A549 (cell line): ENCODE data around the gene DNAJC30. TPM values are rescaled to one million over a fixed set of nuclear protein-coding genes. Genes with fewer than 3 reads are reported as not detected.

ENCODE experiments used
- ATAC-seq, 2 experiments: fragments of 200-7000 bp in 1 of 2; fragments of >200 bp in 1 of 2; cut with Nextera tagmentation in 1 of 2; cut with Tn5 transposase in 1 of 2; 3 replicates each; pipeline versions ENCODE4 v1.8.0 to v1.9.1; 2018 to 2020; ENCODE audit warnings: mild to moderate bottlenecking in 1 of 2, moderate library complexity in 1 of 2
- CTCF ChIA-PET: fragments of 300-600 bp; sonication (Branson Sonifier 250); formaldehyde crosslinking; extraction: SDS; loops from one replicate; lab custom pipeline; 2021; ENCODE audit warnings: antibody characterized with exemption, inconsistent platforms; lab: Yijun Ruan, JAX
- POLR2A ChIA-PET: fragments of 350-600 bp; formaldehyde crosslinking; extraction: SDS; loops from one replicate; lab custom pipeline; 2021; ENCODE audit warnings: antibody characterized with exemption, inconsistent platforms; lab: Yijun Ruan, JAX
- DNase-seq, 2 experiments: peaks; one replicate each; pipeline versions ENCODE4 v3.0.0 to v3.0.0-alpha.2; 2011 to 2016; ENCODE audit warnings: low read depth in 1 of 2, low spot score in 1 of 2
- FAIRE-seq: peaks from 2 replicates; lab custom pipeline; 2011; peaks lifted over from hg19 to GRCh38; lab: Jason Lieb, UNC
- H3K27ac ChIP-seq, 2 experiments: fragments of >200 bp; sonication (Bioruptor Twin); formaldehyde crosslinking; 3 replicates each; pipeline ENCODE4 v1.5.1; 2016 to 2017
- H3K4me1 ChIP-seq: fragments of >200 bp; sonication (Bioruptor Twin); formaldehyde crosslinking; 3 replicates; pipeline ENCODE4 v1.6.1; 2016
- H3K4me2 ChIP-seq: fragments of >200 bp; sonication (Bioruptor Twin); formaldehyde crosslinking; 3 replicates; pipeline ENCODE4 v1.6.1; 2016
- H3K4me3 ChIP-seq: fragments of >200 bp; sonication (Bioruptor Twin); formaldehyde crosslinking; 3 replicates; pipeline ENCODE4 v1.5.1; 2016
- H3K9me3 ChIP-seq: fragments of >200 bp; sonication (Bioruptor Twin); formaldehyde crosslinking; 3 replicates; pipeline ENCODE4 v1.6.1; 2016
- BHLHE40 ChIP-seq: IDR thresholded peaks from 2 replicates; pipeline ENCODE4 v1.6.1; 2012; ENCODE audit warnings: low read depth, low read length, inconsistent platforms
- CBX2 ChIP-seq: fragments of 200-600 bp; sonication (generic); IDR thresholded peaks from 2 replicates; pipeline ENCODE4 v1.6.1; 2016; ENCODE audit warnings: low read depth, mild to moderate bottlenecking, borderline replicate concordance
- CBX8 ChIP-seq: fragments of 200-600 bp; sonication (generic); IDR thresholded peaks from 2 replicates; pipeline ENCODE4 v1.6.1; 2016
- FOXS1 ChIP-seq: fragments of 250-450 bp; sonication (Bioruptor Pico); IDR thresholded peaks from 2 replicates; pipeline ENCODE4 v1.5.0; 2020; ENCODE audit warnings: mild to moderate bottlenecking, moderate library complexity
- HDAC2 ChIP-seq: fragments of 200-600 bp; sonication (generic); IDR thresholded peaks from 2 replicates; pipeline ENCODE4 v1.6.1; 2016
- HOXA7 ChIP-seq: fragments of 250-450 bp; sonication (Bioruptor Pico); IDR thresholded peaks from 2 replicates; pipeline ENCODE4 v1.5.0; 2020; ENCODE audit warnings: mild to moderate bottlenecking, moderate library complexity
- HOXB13 ChIP-seq: fragments of 250-450 bp; sonication (Bioruptor Pico); IDR thresholded peaks from 2 replicates; pipeline ENCODE4 v1.5.0; 2020; ENCODE audit warnings: low read depth, mild to moderate bottlenecking, moderate library complexity
- JUNB ChIP-seq: fragments of >200 bp; sonication (Bioruptor Twin); formaldehyde crosslinking; IDR thresholded peaks from 2 replicates; pipeline ENCODE4 v1.6.1; 2016
- KDM1A ChIP-seq: fragments of 200-600 bp; sonication (generic); IDR thresholded peaks from 2 replicates; pipeline ENCODE4 v1.6.1; 2016; ENCODE audit warnings: low read depth, mild to moderate bottlenecking
- KDM5A ChIP-seq: fragments of 200-600 bp; sonication (generic); IDR thresholded peaks from 2 replicates; pipeline ENCODE4 v1.6.1; 2016; ENCODE audit warnings: antibody characterized with exemption, mild to moderate bottlenecking
- MAZ ChIP-seq: fragments of 150-350 bp; IDR thresholded peaks from 2 replicates; pipeline ENCODE4 v1.6.1; 2014; ENCODE audit warnings: antibody characterized with exemption, low read depth, low read length, borderline replicate concordance
- MYC ChIP-seq: IDR thresholded peaks from 2 replicates; pipeline ENCODE4 v1.6.1; 2012; ENCODE audit warnings: mild to moderate bottlenecking, inconsistent platforms, low read length, improper control_type of control experiment, borderline replicate concordance
- NPAS2 ChIP-seq: fragments of 250-450 bp; sonication (Bioruptor Pico); IDR thresholded peaks from 2 replicates; pipeline ENCODE4 v1.8.0; 2022; ENCODE audit warnings: mild to moderate bottlenecking, moderate library complexity, borderline replicate concordance
- PHF8 ChIP-seq: fragments of 200-600 bp; sonication (generic); IDR thresholded peaks from 2 replicates; pipeline ENCODE4 v1.6.1; 2016; ENCODE audit warnings: low read depth, mild to moderate bottlenecking, antibody characterized with exemption, moderate library complexity, borderline replicate concordance
- RAD21 ChIP-seq, 2 experiments: fragments of >200 bp in 1 of 2; sonication (Bioruptor Twin) in 1 of 2; formaldehyde crosslinking in 1 of 2; IDR thresholded peaks in 1 of 2; conservative IDR thresholded peaks in 1 of 2; 2 replicates in 1 of 2; 3 replicates in 1 of 2; pipeline ENCODE4 v1.6.1; 2012 to 2018; ENCODE audit warnings: inconsistent platforms in 1 of 2
- RARB ChIP-seq: fragments of 250-450 bp; sonication (Bioruptor Pico); IDR thresholded peaks from 2 replicates; pipeline ENCODE4 v1.8.0; 2021; ENCODE audit warnings: mild to moderate bottlenecking, moderate library complexity
- RCOR1 ChIP-seq: fragments of 150-350 bp; IDR thresholded peaks from 2 replicates; pipeline ENCODE4 v1.6.1; 2014; ENCODE audit warnings: antibody characterized with exemption, low read length, low read depth
- RFX5 ChIP-seq: fragments of 450-650 bp; IDR thresholded peaks from 2 replicates; pipeline ENCODE4 v1.7.1; 2014; ENCODE audit warnings: antibody characterized with exemption, mild to moderate bottlenecking, moderate library complexity
- RNF2 ChIP-seq: fragments of 200-600 bp; sonication (generic); IDR thresholded peaks from 2 replicates; pipeline ENCODE4 v1.6.1; 2016; ENCODE audit warnings: low read depth, mild to moderate bottlenecking, antibody characterized with exemption, moderate library complexity, borderline replicate concordance
- SMC3 ChIP-seq: fragments of >200 bp; sonication (Bioruptor Twin); formaldehyde crosslinking; IDR thresholded peaks from 3 replicates; pipeline ENCODE4 v1.6.1; 2018; ENCODE audit warnings: inconsistent platforms
- SREBF2 ChIP-seq: fragments of 450-650 bp; IDR thresholded peaks from 2 replicates; pipeline ENCODE4 v1.6.1; 2014; ENCODE audit warnings: mild to moderate bottlenecking, moderate library complexity
- TFCP2L1 ChIP-seq: fragments of 250-450 bp; sonication (Bioruptor Pico); IDR thresholded peaks from 2 replicates; pipeline ENCODE4 v1.5.0; 2021; ENCODE audit warnings: mild to moderate bottlenecking
- ZFP36 ChIP-seq: fragments of 450-650 bp; IDR thresholded peaks from 2 replicates; pipeline ENCODE4 v1.6.1; 2014; ENCODE audit warnings: borderline replicate concordance; ENCODE audit not compliant: partially characterized antibody
- WGBS: methylation state at CpG from one replicate; pipeline ENCODE4 v1.1.6; 2017; ENCODE audit errors: missing lambda C conversion rate; 5-methylcytosine and 5-hydroxymethylcytosine counted together
- polyA plus RNA-seq, 4 experiments: library from polyadenylated mRNA; depleted of rRNA in 3 of 4; stranded (reverse); fragments of >200 nt; fragmentation: RNase III in 1 of 4; extraction: RNeasy Plus Mini Kit Qiagen cat#74134 plus additional on column Dnase treatment in 1 of 4; gene quantifications; 2 replicates in 3 of 4; 3 replicates in 1 of 4; pipeline ENCODE4 v1.2.3, GENCODE V29; 2011 to 2017
- TF ChIP-seq, protein P1 (sequence below): IDR thresholded peaks from 2 replicates; pipeline ENCODE4 v1.6.1; 2012; ENCODE audit warnings: low read depth, borderline replicate concordance
- TF ChIP-seq, protein P2 (sequence below): fragments of >200 bp; sonication (Bioruptor Twin); formaldehyde crosslinking; IDR thresholded peaks from 2 replicates; pipeline ENCODE4 v1.6.1; 2016
- TF ChIP-seq, protein P3 (sequence below): fragments of >200 bp; sonication (Bioruptor Twin); formaldehyde crosslinking; IDR thresholded peaks from 3 replicates; pipeline ENCODE4 v1.5.1; 2016
- TF ChIP-seq, protein P4 (sequence below): IDR thresholded peaks from 2 replicates; pipeline ENCODE4 v1.6.1; 2012
- TF ChIP-seq, protein P5 (sequence below): fragments of 250-450 bp; sonication (Bioruptor Pico); IDR thresholded peaks from 2 replicates; pipeline ENCODE4 v1.5.0; 2021; ENCODE audit warnings: mild to moderate bottlenecking, moderate library complexity, borderline replicate concordance
- TF ChIP-seq, protein P6 (sequence below): IDR thresholded peaks from 2 replicates; pipeline ENCODE4 v1.6.1; 2012

DNAJC30 gene
- polyA plus RNA-seq, 2 of the 4 experiments (the other 2 are of a cell fraction): 5.7 to 8.9 TPM

DNA sequence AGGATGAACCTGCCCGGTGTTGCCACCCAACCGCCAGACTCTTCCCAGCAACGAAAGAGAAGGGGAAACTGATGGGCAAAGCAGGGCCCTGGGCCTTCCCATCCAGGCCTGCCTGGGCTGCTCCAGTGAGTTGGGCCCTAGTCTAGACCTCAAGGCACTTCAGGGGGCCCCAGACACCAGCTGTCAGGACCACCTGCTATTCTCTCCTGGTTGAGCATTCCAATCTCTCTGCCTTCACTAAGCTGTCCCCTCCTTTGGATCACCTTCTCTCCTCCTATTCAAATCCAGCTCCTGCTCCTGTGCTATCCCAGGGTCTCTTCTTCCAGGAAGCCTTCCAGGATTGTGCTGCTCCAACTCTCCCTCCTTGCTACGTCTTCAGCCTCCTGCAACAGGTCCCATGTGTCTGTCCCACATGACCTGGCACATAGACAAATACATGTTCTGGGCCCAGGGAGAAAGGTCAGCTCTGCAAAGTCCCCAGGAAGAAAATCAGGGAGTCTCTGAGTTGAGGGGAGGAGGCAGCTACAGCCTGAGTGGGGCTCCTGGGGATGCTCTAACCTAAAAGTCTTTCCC, 33.2 kb upstream of the DNAJC30 start (continued):
- no peak for TF ChIP-seq PHF8
- no peak for TF ChIP-seq RNF2
- TF ChIP-seq KDM5A: no peak
- TF ChIP-seq, protein P1, sequence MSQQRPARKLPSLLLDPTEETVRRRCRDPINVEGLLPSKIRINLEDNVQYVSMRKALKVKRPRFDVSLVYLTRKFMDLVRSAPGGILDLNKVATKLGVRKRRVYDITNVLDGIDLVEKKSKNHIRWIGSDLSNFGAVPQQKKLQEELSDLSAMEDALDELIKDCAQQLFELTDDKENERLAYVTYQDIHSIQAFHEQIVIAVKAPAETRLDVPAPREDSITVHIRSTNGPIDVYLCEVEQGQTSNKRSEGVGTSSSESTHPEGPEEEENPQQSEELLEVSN: no peak
- no peak for TF ChIP-seq BHLHE40
- no peak for TF ChIP-seq FOXS1
- TF ChIP-seq RCOR1: no peak
- TF ChIP-seq, protein P2, sequence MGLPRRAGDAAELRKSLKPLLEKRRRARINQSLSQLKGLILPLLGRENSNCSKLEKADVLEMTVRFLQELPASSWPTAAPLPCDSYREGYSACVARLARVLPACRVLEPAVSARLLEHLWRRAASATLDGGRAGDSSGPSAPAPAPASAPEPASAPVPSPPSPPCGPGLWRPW: no peak
- TF ChIP-seq, protein P3, sequence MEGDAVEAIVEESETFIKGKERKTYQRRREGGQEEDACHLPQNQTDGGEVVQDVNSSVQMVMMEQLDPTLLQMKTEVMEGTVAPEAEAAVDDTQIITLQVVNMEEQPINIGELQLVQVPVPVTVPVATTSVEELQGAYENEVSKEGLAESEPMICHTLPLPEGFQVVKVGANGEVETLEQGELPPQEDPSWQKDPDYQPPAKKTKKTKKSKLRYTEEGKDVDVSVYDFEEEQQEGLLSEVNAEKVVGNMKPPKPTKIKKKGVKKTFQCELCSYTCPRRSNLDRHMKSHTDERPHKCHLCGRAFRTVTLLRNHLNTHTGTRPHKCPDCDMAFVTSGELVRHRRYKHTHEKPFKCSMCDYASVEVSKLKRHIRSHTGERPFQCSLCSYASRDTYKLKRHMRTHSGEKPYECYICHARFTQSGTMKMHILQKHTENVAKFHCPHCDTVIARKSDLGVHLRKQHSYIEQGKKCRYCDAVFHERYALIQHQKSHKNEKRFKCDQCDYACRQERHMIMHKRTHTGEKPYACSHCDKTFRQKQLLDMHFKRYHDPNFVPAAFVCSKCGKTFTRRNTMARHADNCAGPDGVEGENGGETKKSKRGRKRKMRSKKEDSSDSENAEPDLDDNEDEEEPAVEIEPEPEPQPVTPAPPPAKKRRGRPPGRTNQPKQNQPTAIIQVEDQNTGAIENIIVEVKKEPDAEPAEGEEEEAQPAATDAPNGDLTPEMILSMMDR: no peak
- TF ChIP-seq NPAS2: no peak
- TF ChIP-seq, protein P4, sequence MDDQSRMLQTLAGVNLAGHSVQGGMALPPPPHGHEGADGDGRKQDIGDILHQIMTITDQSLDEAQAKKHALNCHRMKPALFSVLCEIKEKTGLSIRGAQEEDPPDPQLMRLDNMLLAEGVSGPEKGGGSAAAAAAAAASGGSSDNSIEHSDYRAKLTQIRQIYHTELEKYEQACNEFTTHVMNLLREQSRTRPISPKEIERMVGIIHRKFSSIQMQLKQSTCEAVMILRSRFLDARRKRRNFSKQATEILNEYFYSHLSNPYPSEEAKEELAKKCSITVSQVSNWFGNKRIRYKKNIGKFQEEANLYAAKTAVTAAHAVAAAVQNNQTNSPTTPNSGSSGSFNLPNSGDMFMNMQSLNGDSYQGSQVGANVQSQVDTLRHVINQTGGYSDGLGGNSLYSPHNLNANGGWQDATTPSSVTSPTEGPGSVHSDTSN: no peak
- no peak for TF ChIP-seq RARB (CRISPR knock-in tag)
- peak; percentile 99 for TF ChIP-seq ZFP36
- no peak for TF ChIP-seq MAZ
- TF ChIP-seq, protein P5, sequence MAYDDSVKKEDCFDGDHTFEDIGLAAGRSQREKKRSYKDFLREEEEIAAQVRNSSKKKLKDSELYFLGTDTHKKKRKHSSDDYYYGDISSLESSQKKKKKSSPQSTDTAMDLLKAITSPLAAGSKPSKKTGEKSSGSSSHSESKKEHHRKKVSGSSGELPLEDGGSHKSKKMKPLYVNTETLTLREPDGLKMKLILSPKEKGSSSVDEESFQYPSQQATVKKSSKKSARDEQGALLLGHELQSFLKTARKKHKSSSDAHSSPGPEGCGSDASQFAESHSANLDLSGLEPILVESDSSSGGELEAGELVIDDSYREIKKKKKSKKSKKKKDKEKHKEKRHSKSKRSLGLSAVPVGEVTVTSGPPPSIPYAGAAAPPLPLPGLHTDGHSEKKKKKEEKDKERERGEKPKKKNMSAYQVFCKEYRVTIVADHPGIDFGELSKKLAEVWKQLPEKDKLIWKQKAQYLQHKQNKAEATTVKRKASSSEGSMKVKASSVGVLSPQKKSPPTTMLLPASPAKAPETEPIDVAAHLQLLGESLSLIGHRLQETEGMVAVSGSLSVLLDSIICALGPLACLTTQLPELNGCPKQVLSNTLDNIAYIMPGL (CRISPR knock-in tag): no peak
- TF ChIP-seq HOXB13: 0 out of 2 replicates have a peak, but pooled peaks have one; percentile 26
- TF ChIP-seq HOXA7: 0 out of 2 replicates have a peak, but pooled peaks have one; percentile 12
- TF ChIP-seq, protein P6, sequence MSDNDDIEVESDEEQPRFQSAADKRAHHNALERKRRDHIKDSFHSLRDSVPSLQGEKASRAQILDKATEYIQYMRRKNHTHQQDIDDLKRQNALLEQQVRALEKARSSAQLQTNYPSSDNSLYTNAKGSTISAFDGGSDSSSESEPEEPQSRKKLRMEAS: no peak
- no peak for TF ChIP-seq CBX8

DNA sequence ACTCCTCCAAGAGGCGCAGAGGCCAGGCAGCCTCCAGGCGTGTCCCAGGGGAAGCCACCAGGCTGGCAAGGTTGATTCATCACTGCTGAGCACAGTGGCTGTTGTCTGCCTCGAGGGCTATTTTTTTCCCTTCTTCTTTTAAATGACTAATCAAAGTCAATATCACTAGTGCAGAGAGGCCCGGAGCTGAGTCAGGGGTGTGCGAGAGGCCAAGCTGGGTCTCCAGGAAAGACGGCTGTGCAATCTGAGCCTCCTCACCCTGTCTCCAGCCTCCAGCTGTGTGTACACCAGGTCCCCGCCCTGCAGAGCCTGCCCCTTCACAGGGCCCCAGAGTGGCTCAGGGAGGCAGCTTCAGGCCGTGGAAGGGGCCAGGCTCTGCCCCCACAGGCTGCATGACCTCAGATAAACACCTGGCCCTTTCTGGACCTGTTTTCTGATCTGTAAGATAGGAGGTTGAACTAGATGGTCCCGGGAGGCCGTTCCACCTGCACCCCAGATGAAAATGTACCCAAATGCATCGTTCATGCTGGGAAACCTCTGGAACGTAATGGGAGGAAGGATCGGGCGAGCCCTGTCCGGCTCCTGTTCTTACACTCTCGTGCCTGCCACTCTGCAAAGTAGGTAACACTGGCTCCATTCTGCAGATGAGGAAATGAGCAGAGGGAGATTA, 32.5 kb upstream of the DNAJC30 start:
- ChIA-PET CTCF (interaction anchor here (0.6 to 8.4 kb wide), 8 partner anchors 9 to 686 kb away, joined by 3 to 105 read pairs (median 27); no protein-coding TSS in a partner anchor), POLR2A (interaction anchor here (0.6 to 4.9 kb wide), 5 partner anchors 10 to 91 kb away, joined by 3 to 135 read pairs (median 3); partner anchors contain the start of gene MLXIPL)
- WGBS: 6% methylated on average over 16 of the region's 16 CpGs
- ATAC-seq (peak; percentile 84 to 91), DNase-seq (peak; percentile 98 to 99), FAIRE-seq (peak; percentile 78)
- no peaks in the 10 kb centered on the region for H3K9me3 ChIP-seq
- H3K27ac ChIP-seq: peak overlapping the region; percentile 99 to 100
- peak overlapping the region; percentile 100 for H3K4me2 ChIP-seq
- H3K4me1 ChIP-seq: peaks cover 78% of the 10 kb centered on the region
- H3K4me3 ChIP-seq: peak overlapping the region; percentile 100
- no peak for TF ChIP-seq ZFP36
- TF ChIP-seq BHLHE40: no peak; the same call in 1 of the 2 replicates
- TF ChIP-seq PHF8: no peak
- TF ChIP-seq RNF2: no peak
- TF ChIP-seq HOXA7: no peak
- TF ChIP-seq KDM1A: no peak
- no peak for TF ChIP-seq RFX5
- TF ChIP-seq MAZ: no peak
- TF ChIP-seq, protein P2: peak; percentile 36; the same call in 1 of the 2 replicates
- TF ChIP-seq CBX2: no peak
- TF ChIP-seq, protein P1: no peak; the same call in 1 of the 2 replicates
- TF ChIP-seq CBX8: no peak
- TF ChIP-seq HDAC2: no peak; the same call in 1 of the 2 replicates
- no peak for TF ChIP-seq SREBF2
- TF ChIP-seq RAD21 (conservative IDR thresholded peaks at IDR 0.05 in 1 of 2, IDR thresholded peaks at IDR 0.05 in 1 of 2): peak; percentile 36 to 39; a peak in 4 of 5 replicates
- TF ChIP-seq JUNB: peak; percentile 99
- TF ChIP-seq SMC3: peak; percentile 16; the same call in 1 of the 3 replicates
- TF ChIP-seq TFCP2L1: no peak
- peak; percentile 83 for TF ChIP-seq RARB (CRISPR knock-in tag)
- TF ChIP-seq MYC: peak; percentile 80
